ENCODE measurements around the gene DDX27. TPM values are rescaled to one million over a fixed set of nuclear protein-coding genes. Genes with fewer than 3 reads are reported as not detected.

Gene DDX27
- total and polyA plus RNA-seq, 2 of the 13 experiments (the other 11 are each of a cell fraction or from before 2014, with no cell fraction given): 42.6 to 72.8 TPM

DNA sequence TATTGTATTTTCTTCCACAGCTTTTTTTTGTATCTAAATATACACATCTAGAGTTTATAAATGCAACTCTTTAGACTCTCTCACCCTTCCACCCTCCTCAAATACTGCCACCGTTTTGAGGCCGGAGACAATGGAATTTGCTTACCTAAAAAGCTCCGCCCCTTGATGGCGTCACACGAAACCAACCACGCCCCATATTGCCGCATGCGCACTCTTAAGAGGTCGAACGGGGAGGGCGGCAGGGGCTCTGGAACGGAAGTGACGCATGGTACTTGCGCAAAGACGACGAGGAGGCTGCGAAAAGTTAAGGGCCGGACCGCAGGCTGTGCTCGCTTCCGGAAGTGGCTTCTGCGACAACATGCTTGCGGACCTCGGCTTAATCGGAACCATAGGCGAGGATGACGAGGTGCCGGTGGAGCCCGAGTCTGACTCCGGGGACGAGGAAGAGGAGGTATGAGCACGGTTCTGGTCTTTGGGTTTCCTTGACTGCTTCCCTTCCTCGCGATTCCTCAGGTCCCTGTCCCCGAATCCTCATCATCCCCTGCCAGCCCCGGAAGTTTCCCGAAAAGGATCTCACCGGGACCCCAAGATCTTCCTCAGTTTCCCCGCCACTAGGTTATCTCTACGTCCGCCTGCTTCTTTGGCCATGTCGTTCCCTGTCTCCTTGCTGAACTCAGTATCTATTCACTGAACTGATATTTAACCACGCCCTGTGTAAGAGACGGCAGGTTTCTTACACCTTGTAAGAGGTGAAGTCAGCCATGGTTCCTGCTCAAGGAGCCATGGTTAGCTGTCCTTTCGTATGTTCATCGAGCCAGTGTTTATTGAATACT is at the start of gene DDX27 (continued):
- TF ChIP-seq DMTF1 (CRISPR knock-in tag; IDR thresholded peaks at IDR 0.05) (no peak), PAF1 (CRISPR knock-in tag; IDR thresholded peaks at IDR 0.05) (no peak), RFXAP (CRISPR knock-in tag; IDR thresholded peaks at IDR 0.05; ENCODE audit: borderline replicate concordance) (peak; percentile 90; the same call in 1 of the 2 replicates), YEATS4 (CRISPR knock-in tag; IDR thresholded peaks at IDR 0.05; ENCODE audit: borderline replicate concordance) (peak; percentile 93), NR2F6 (IDR thresholded peaks at IDR 0.05) (0 out of 2 replicates have a peak, but pooled peaks have one; percentile 20), NR2F6 (CRISPR knock-in tag; IDR thresholded peaks at IDR 0.05) (peak; percentile 53), STAG1 (CRISPR knock-in tag; IDR thresholded peaks at IDR 0.05) (no peak), ZNF432 (CRISPR knock-in tag; IDR thresholded peaks at IDR 0.05; ENCODE audit: borderline replicate concordance) (no peak), MIER2 (CRISPR knock-in tag; IDR thresholded peaks at IDR 0.05) (no peak; the same call in 1 of the 2 replicates), REL (CRISPR knock-in tag; conservative IDR thresholded peaks at IDR 0.05) (peak; percentile 68; the same call in 1 of the 2 replicates), MYNN (CRISPR knock-in tag; IDR thresholded peaks at IDR 0.05; ENCODE audit: low read depth) (0 out of 2 replicates have a peak, but pooled peaks have one; percentile 62), MEIS2 (CRISPR knock-in tag; IDR thresholded peaks at IDR 0.05) (peak; percentile 93), ZNF253 (CRISPR knock-in tag; IDR thresholded peaks at IDR 0.05; ENCODE audit: borderline replicate concordance) (0 out of 2 replicates have a peak, but pooled peaks have one; percentile 52), TAF1 (CRISPR knock-in tag; IDR thresholded peaks at IDR 0.05) (peak; percentile 96), GABPA (IDR thresholded peaks at IDR 0.05; ENCODE audit: low read depth, low read length) (peak; percentile 93), GABPA (CRISPR knock-in tag; IDR thresholded peaks at IDR 0.05; ENCODE audit: low read depth) (peak; percentile 99), ZKSCAN8 (CRISPR knock-in tag; IDR thresholded peaks at IDR 0.05; ENCODE audit: borderline replicate concordance) (no peak; the same call in 1 of the 2 replicates), MBD4 (IDR thresholded peaks at IDR 0.05; ENCODE audit: borderline replicate concordance, low read length) (no peak), AKAP8 (CRISPR knock-in tag; IDR thresholded peaks at IDR 0.05) (no peak), JUN (CRISPR knock-in tag; IDR thresholded peaks at IDR 0.05) (peak; percentile 73), KLF6 (CRISPR knock-in tag; IDR thresholded peaks at IDR 0.05) (peak; percentile 95), ZNF17 (CRISPR knock-in tag; IDR thresholded peaks at IDR 0.05) (no peak)
- TF ChIP-seq, protein P1, sequence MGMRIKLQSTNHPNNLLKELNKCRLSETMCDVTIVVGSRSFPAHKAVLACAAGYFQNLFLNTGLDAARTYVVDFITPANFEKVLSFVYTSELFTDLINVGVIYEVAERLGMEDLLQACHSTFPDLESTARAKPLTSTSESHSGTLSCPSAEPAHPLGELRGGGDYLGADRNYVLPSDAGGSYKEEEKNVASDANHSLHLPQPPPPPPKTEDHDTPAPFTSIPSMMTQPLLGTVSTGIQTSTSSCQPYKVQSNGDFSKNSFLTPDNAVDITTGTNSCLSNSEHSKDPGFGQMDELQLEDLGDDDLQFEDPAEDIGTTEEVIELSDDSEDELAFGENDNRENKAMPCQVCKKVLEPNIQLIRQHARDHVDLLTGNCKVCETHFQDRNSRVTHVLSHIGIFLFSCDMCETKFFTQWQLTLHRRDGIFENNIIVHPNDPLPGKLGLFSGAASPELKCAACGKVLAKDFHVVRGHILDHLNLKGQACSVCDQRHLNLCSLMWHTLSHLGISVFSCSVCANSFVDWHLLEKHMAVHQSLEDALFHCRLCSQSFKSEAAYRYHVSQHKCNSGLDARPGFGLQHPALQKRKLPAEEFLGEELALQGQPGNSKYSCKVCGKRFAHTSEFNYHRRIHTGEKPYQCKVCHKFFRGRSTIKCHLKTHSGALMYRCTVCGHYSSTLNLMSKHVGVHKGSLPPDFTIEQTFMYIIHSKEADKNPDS (CRISPR knock-in tag; IDR thresholded peaks at IDR 0.05): no peak
- TF ChIP-seq, protein P2, sequence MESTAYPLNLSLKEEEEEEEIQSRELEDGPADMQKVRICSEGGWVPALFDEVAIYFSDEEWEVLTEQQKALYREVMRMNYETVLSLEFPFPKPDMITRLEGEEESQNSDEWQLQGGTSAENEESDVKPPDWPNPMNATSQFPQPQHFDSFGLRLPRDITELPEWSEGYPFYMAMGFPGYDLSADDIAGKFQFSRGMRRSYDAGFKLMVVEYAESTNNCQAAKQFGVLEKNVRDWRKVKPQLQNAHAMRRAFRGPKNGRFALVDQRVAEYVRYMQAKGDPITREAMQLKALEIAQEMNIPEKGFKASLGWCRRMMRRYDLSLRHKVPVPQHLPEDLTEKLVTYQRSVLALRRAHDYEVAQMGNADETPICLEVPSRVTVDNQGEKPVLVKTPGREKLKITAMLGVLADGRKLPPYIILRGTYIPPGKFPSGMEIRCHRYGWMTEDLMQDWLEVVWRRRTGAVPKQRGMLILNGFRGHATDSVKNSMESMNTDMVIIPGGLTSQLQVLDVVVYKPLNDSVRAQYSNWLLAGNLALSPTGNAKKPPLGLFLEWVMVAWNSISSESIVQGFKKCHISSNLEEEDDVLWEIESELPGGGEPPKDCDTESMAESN (CRISPR knock-in tag; conservative IDR thresholded peaks at IDR 0.05): peak; percentile 100
